Ramos (cell line): ENCODE data around the gene KRTAP5-4.
"Not testable (repeated sequence)": the region's sequence is repeated elsewhere in the genome, so short reads cannot be mapped to it uniquely, and the experiment has no call there.

Experiments
- in situ Hi-C: fragments of 300-500 bp; cut with MboI; formaldehyde crosslinking; loops from one replicate; pipeline ENCODE4 v1.14.3; 2022; ENCODE audit warnings: low sequenced_read_pairs; ENCODE audit not compliant: unreplicated experiment

Gene KRTAP5-4

GRCh38 chr11:1622086-1622485, at the start of gene KRTAP5-4:
Gene KRTAP5-4 (minus strand): TSS chr11:1622138. CDS start chr11:1622093, 45 bp downstream.
- in situ Hi-C loops: loop anchor here (10.0 kb wide), 1 partner anchor 57 kb away; no protein-coding TSS in a partner anchor

- in situ Hi-C loops: no loop called here
Measured at GRCh38 chr11:1671658-1672057, 49.7 kb upstream of the KRTAP5-4 start.

- in situ Hi-C loops: no loop called here
Measured at GRCh38 chr11:1670905-1671371, 49.0 kb upstream of the KRTAP5-4 start.

GRCh38 chr11:1670457-1670856, 48.5 kb upstream of the KRTAP5-4 start:
- in situ Hi-C loops: not testable (repeated sequence)

GRCh38 chr11:1669546-1670218, 47.7 kb upstream of the KRTAP5-4 start:
- in situ Hi-C loops: no loop called here

- in situ Hi-C loops: no loop called here
Measured at GRCh38 chr11:1668911-1669473, 47.1 kb upstream of the KRTAP5-4 start.

- in situ Hi-C loops: no loop called here
Measured at GRCh38 chr11:1667906-1668305, 46.0 kb upstream of the KRTAP5-4 start.

GRCh38 chr11:1667121-1667850, 45.3 kb upstream of the KRTAP5-4 start:
- in situ Hi-C loops: no loop called here

- in situ Hi-C loops: no loop called here
Measured at GRCh38 chr11:1665313-1665712, 43.4 kb upstream of the KRTAP5-4 start.

GRCh38 chr11:1662699-1663283, 40.9 kb upstream of the KRTAP5-4 start:
- in situ Hi-C loops: not testable (repeated sequence)

- in situ Hi-C loops: not testable (repeated sequence)
Measured at GRCh38 chr11:1661454-1662269, 39.7 kb upstream of the KRTAP5-4 start.

- in situ Hi-C loops: no loop called here
Measured at GRCh38 chr11:1660111-1660867, 38.4 kb upstream of the KRTAP5-4 start.

- in situ Hi-C loops: no loop called here
Measured at GRCh38 chr11:1659506-1659905, 37.6 kb upstream of the KRTAP5-4 start.

GRCh38 chr11:1656670-1657069, 34.7 kb upstream of the KRTAP5-4 start:
- in situ Hi-C loops: no loop called here

- in situ Hi-C loops: no loop called here
Measured at GRCh38 chr11:1656061-1656441, 34.1 kb upstream of the KRTAP5-4 start.

GRCh38 chr11:1655168-1656060, 33.5 kb upstream of the KRTAP5-4 start:
- in situ Hi-C loops: no loop called here

- in situ Hi-C loops: no loop called here
Measured at GRCh38 chr11:1654388-1655167, 32.6 kb upstream of the KRTAP5-4 start.
